ENCODE results near the gene TBC1D2B.

The TBC1D2B gene

DNA sequence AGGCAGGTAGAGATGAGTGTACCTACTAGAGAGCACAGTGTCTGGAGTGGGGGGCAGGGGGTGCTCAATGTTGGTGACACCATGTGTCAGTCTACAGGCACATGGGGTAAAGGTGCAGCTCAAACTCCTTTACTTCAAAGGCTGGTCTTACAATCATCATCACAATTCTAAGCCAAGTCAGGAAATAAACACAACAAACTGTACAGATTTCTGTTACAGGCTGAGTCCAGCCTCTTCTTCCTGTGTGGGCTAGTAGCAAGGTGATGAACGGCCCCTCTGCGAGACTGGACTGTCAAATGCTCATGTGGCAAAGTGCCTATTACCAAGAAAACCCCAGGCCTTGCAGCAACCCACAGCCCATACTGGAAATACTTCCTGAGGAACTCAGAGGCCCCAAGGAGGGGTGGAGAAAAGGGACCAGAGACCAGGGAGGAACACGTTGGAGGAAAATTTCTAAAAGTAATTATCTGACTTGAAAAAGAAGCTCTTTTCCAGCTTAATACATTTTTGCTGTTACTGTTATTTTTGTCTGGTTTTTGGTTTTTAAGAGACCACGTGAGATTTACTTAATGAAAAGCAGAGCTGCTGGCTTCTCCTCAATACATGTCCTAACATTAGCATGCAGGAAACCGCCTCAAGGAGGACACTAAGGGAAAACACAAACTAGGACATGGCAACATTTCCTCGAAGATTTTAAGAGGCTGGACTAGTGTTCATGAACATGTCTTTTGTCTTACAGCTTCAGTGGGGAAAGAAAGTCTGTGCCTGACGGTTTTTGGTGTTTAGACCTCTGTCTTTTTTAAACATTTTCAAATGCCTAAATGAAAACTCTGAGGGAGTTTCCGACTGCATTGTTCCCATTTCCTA lies 29.5 kb downstream of the TBC1D2B start:
- no peaks in the 10 kb centered on the region for H3K36me3 Mint-ChIP-seq (ENCODE audit: low read depth)
- H3K4me1 Mint-ChIP-seq = peaks cover 58% of the 10 kb centered on the region
- H3K4me3 Mint-ChIP-seq = no peak overlapping the region
- no peaks in the 10 kb centered on the region for H3K27me3 Mint-ChIP-seq (ENCODE audit: low read depth, poor library complexity)
- no peak for DNase-seq
- H3K27ac Mint-ChIP-seq = no peak overlapping the region
- TF ChIP-seq, protein P1, sequence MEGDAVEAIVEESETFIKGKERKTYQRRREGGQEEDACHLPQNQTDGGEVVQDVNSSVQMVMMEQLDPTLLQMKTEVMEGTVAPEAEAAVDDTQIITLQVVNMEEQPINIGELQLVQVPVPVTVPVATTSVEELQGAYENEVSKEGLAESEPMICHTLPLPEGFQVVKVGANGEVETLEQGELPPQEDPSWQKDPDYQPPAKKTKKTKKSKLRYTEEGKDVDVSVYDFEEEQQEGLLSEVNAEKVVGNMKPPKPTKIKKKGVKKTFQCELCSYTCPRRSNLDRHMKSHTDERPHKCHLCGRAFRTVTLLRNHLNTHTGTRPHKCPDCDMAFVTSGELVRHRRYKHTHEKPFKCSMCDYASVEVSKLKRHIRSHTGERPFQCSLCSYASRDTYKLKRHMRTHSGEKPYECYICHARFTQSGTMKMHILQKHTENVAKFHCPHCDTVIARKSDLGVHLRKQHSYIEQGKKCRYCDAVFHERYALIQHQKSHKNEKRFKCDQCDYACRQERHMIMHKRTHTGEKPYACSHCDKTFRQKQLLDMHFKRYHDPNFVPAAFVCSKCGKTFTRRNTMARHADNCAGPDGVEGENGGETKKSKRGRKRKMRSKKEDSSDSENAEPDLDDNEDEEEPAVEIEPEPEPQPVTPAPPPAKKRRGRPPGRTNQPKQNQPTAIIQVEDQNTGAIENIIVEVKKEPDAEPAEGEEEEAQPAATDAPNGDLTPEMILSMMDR (IDR thresholded peaks at IDR 0.05) = no peak
- no peaks in the 10 kb centered on the region for H3K9me3 Mint-ChIP-seq

DNA sequence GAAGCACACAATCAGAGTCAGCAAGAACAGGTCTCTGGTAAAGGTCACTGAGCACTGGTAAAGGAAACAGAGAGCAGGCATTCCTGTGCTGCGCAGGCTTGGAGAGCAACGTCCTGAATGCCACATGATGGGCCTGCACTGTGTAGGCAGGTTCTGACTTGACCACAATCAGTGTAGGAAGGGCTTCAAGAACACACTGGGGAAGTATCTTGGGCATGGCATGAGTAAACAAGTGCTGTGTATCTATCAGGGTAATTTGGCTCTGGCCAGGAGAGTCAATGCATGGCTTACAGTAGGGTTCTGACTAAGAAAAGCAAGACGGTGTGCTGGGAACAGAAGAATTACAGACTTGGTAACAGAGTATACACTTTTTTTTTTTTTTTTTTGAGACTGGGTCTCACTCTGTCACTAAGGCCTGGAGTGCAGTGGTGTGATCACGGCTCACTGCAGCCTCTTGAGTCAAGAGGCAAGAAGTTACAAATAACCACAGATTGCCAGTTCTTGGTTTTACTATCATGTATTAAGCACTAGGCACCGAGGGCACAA lies 30.6 kb downstream of the TBC1D2B start:
- DNase-seq = no peak
- Mint-ChIP-seq H3K27ac (no peak overlapping the region), H3K4me3 (no peak overlapping the region), H3K4me1 (peaks cover 51% of the 10 kb centered on the region), H3K27me3 (ENCODE audit: low read depth, poor library complexity) (no peaks in the 10 kb centered on the region), H3K9me3 (no peaks in the 10 kb centered on the region), H3K36me3 (ENCODE audit: low read depth) (no peaks in the 10 kb centered on the region)
- TF ChIP-seq, protein P1 (IDR thresholded peaks at IDR 0.05) = no peak

DNA sequence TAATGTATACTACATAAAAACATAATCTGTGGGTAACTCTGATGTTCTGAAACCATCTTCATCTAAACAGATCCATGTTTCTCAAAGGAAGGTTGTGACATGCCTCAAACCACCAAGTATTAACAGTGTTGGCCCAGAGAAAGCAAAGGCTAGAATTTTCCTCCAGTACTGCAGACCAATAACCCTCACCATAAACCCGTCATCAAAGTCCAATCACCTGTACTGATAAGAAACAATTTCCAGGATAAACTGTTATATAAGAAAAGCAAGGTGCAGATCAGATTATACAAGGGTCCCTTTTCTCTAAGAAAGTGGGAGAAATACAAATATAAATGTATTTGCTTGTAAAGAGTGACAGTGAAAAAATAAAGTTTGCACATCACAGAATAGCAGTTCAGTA lies 32.3 kb downstream of the TBC1D2B start:
- H3K4me3 Mint-ChIP-seq = no peak overlapping the region
- no peaks in the 10 kb centered on the region for H3K36me3 Mint-ChIP-seq (ENCODE audit: low read depth)
- H3K27ac Mint-ChIP-seq = no peak overlapping the region
- no peak for DNase-seq
- H3K4me1 Mint-ChIP-seq = peaks cover 35% of the 10 kb centered on the region
- TF ChIP-seq, protein P1 (IDR thresholded peaks at IDR 0.05) = no peak
- no peaks in the 10 kb centered on the region for H3K9me3 Mint-ChIP-seq
- no peaks in the 10 kb centered on the region for H3K27me3 Mint-ChIP-seq (ENCODE audit: low read depth, poor library complexity)

DNA sequence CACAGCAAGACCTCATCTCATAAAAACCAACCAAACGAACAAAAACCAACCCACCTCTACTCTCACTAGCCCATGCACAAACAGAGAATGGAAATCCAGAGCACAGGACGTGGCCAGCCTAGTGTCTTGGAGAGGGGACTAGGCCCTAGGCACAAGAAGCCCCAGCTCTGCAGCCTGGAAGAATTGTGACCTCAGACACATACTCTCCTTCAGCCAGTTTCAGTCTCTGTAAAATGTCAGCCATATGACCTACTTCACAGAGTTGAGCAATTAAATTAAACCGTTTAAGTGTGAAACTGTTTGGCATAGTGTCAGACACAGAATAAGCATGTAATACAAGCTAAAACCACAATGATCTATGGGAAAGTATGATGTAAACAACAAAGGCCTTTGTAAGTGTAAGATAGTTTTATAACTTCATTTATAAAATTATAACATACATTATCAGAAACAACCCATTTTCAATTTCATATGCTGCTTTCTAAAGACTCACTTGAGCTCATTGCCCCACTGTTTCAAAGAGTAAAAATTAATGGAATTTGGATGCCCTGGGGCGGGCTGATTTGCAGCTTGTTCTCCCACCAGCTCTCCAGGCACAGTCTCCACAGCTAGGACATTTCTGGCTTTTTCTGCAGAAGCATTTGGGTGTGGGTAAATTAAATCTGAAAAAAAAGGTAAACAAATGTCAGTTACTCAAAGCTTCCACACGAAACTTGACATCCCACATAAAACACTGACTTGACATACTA lies 32.9 kb downstream of the TBC1D2B start:
- Mint-ChIP-seq H3K27ac (no peak overlapping the region), H3K27me3 (ENCODE audit: low read depth, poor library complexity) (no peaks in the 10 kb centered on the region), H3K36me3 (ENCODE audit: low read depth) (no peaks in the 10 kb centered on the region), H3K4me3 (no peak overlapping the region), H3K4me1 (peaks cover 35% of the 10 kb centered on the region), H3K9me3 (no peaks in the 10 kb centered on the region)
- no peak for DNase-seq
- TF ChIP-seq, protein P1 (IDR thresholded peaks at IDR 0.05) = no peak

DNA sequence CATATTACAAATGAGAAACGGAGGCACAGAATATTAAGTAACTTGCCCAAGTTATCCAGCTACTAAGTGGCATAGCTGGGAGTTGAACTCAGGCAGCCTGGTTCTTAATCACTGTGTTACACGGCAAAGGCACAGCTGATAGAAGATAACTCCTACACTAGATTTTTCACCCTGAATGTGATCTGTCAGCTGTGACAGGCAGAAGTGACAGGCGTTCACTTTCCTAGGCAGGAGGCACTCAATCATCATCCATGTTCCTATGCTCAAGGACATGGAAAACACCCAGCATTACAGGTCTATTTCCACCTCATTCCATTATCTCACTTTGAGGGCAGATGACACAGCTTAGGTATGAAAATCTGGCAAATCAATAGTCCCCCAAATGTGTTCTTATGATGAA lies 35.6 kb downstream of the TBC1D2B start:
- H3K27me3 Mint-ChIP-seq (ENCODE audit: low read depth, poor library complexity) = peaks cover 7% of the 10 kb centered on the region
- no peaks in the 10 kb centered on the region for H3K9me3 Mint-ChIP-seq
- TF ChIP-seq, protein P1 (IDR thresholded peaks at IDR 0.05) = no peak
- no peak for DNase-seq
- no peak overlapping the region for H3K4me3 Mint-ChIP-seq
- H3K27ac Mint-ChIP-seq = peak overlapping the region; percentile 67
- no peaks in the 10 kb centered on the region for H3K36me3 Mint-ChIP-seq (ENCODE audit: low read depth)
- H3K4me1 Mint-ChIP-seq = peaks cover 37% of the 10 kb centered on the region

Measured in nephron progenitor cell (in vitro differentiated cells).